ENCODE results near the gene ZNF175. TPM values are rescaled to one million over a fixed set of nuclear protein-coding genes. Genes with fewer than 3 reads are reported as not detected.
A peak's percentile ranks its signal among the peaks of the same experiment; 100 is the strongest.

Gene ZNF175
- polyA plus RNA-seq, 3 donors, result 0.39 to 2.4 (median 0.82) TPM

- H3K9me3 ChIP-seq (replicated peaks in 1 of 2; ENCODE audit: control insufficient read depth in 1 of 2, insufficient read depth in 1 of 2, low read length in 2 of 2), result no peaks in the 10 kb centered on the region
- no peak overlapping the region for H3K4me2 ChIP-seq (replicated peaks; ENCODE audit: extremely low read depth, low read length, poor library complexity, severe bottlenecking)
- H4K20me1 ChIP-seq (ENCODE audit: insufficient read depth, low read length), result no peaks in the 10 kb centered on the region
- intact Hi-C loops (cut with micrococcal nuclease), result loop anchor here (5.0 to 10.0 kb wide), 2 partner anchors 52 to 54 kb away; no protein-coding TSS in a partner anchor
- H3K4me1 ChIP-seq (ENCODE audit: control insufficient read depth in 1 of 2, insufficient read depth in 2 of 2, low read length in 2 of 2), result peaks cover 40 to 47% of the 10 kb centered on the region in 2 donors
- no peaks in the 10 kb centered on the region for H3K79me2 ChIP-seq (ENCODE audit: insufficient read depth, low read length)
- peaks cover 39 to 57% (median 40%) of the 10 kb centered on the region in 3 donors for H3K27me3 Mint-ChIP-seq (ENCODE audit: low read depth in 3 of 3)
- no peak overlapping the region for H2AFZ ChIP-seq (ENCODE audit: insufficient read depth, low read depth, low read length, poor library complexity, severe bottlenecking)
- H3K4me3 Mint-ChIP-seq, result no peak overlapping the region
- peaks cover 47% of the 10 kb centered on the region for H3K4me1 Mint-ChIP-seq
- H3K4me3 ChIP-seq (replicated peaks in 1 of 3; ENCODE audit: low read depth in 2 of 3, low read length in 3 of 3), result no peak overlapping the region
- H3K36me3 ChIP-seq (replicated peaks in 1 of 2; ENCODE audit: control insufficient read depth in 1 of 2, insufficient read depth in 2 of 2, low read length in 2 of 2), result no peaks in the 10 kb centered on the region
- H3K9ac ChIP-seq (ENCODE audit: insufficient read depth, low read length, poor library complexity, severe bottlenecking), result no peak overlapping the region
- no peak overlapping the region for H3K27ac Mint-ChIP-seq
- no peak for TF ChIP-seq CTCF (IDR thresholded peaks at IDR 0.05)
- peaks cover 0 to 10% of the 10 kb centered on the region in 2 donors for H3K36me3 Mint-ChIP-seq
- peaks cover 0 to 2% (median 0%) of the 10 kb centered on the region in 7 donors for H3K9me3 Mint-ChIP-seq
- peak; percentile 46 to 53 (median 51) for DNase-seq
- H3K27me3 ChIP-seq (ENCODE audit: control insufficient read depth in 2 of 2, insufficient read depth in 2 of 2, low read length in 2 of 2), result peaks cover 15 to 41% of the 10 kb centered on the region in 2 donors
- H3K27ac ChIP-seq (ENCODE audit: low read depth in 1 of 2, low read length in 2 of 2), result no peak overlapping the region
- whole genome bisulfite sequencing (ENCODE audit: insufficient coverage), result 17% methylated on average over 12 of the region's 20 CpGs
These were observed 17.9 kb upstream of the ZNF175 start for GRCh38 chr19:51552996-51553725.

DNA sequence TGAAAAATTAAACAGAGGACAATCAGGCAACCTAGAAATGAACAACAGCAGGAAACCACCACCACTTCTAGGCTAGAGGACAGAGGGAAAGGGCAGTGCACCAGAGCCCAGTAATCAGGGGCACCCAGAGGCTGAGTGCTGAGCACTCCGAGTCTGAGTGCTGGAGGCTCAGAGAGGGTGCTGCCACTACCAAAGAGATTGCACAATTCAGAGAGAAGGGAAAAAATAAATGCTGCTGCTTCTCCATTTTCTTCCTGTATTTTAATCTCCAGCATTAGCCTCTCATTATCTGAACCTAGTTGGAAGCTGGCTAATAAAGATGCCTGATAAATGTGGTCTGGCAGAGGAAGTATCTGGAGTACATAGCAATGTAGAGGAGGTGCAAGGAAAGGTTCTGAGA is 11.8 kb upstream of the ZNF175 start:
- WGBS (ENCODE audit: insufficient coverage), result no CpG with 5 or more reads among the region's 1 CpG
- intact Hi-C loops (cut with micrococcal nuclease), result loop anchor here in 1 of 2 donors (10.0 kb wide), 1 partner anchor 46 kb away; no protein-coding TSS in a partner anchor
- Histone ChIP-seq H3K27me3 (ENCODE audit: control insufficient read depth in 2 of 2, insufficient read depth in 2 of 2, low read length in 2 of 2) (peaks cover 13 to 23% of the 10 kb centered on the region in 2 donors), H3K4me1 (ENCODE audit: control insufficient read depth in 1 of 2, insufficient read depth in 2 of 2, low read length in 2 of 2) (peaks cover 15 to 26% of the 10 kb centered on the region in 2 donors), H3K9me3 (replicated peaks in 1 of 2; ENCODE audit: control insufficient read depth in 1 of 2, insufficient read depth in 1 of 2, low read length in 2 of 2) (no peaks in the 10 kb centered on the region), H3K4me2 (replicated peaks; ENCODE audit: extremely low read depth, low read length, poor library complexity, severe bottlenecking) (no peak overlapping the region), H2AFZ (ENCODE audit: insufficient read depth, low read depth, low read length, poor library complexity, severe bottlenecking) (no peak overlapping the region), H3K4me3 (replicated peaks in 1 of 3; ENCODE audit: low read depth in 2 of 3, low read length in 3 of 3) (no peak overlapping the region), H3K9ac (ENCODE audit: insufficient read depth, low read length, poor library complexity, severe bottlenecking) (no peak overlapping the region), H3K36me3 (replicated peaks in 1 of 2; ENCODE audit: control insufficient read depth in 1 of 2, insufficient read depth in 2 of 2, low read length in 2 of 2) (no peaks in the 10 kb centered on the region), H3K79me2 (ENCODE audit: insufficient read depth, low read length) (no peaks in the 10 kb centered on the region), H4K20me1 (ENCODE audit: insufficient read depth, low read length) (no peaks in the 10 kb centered on the region), H3K27ac (ENCODE audit: low read depth in 1 of 2, low read length in 2 of 2) (no peak overlapping the region)
- TF ChIP-seq CTCF (IDR thresholded peaks at IDR 0.05), result no peak
- peaks cover 16 to 41% (median 35%) of the 10 kb centered on the region in 3 donors for H3K27me3 Mint-ChIP-seq (ENCODE audit: low read depth in 3 of 3)
- no peaks in the 10 kb centered on the region for H3K36me3 Mint-ChIP-seq
- no peaks in the 10 kb centered on the region for H3K9me3 Mint-ChIP-seq
- peaks cover 26% of the 10 kb centered on the region for H3K4me1 Mint-ChIP-seq
- peak overlapping the region in 1 of 7 donors; percentile 23 for H3K27ac Mint-ChIP-seq
- H3K4me3 Mint-ChIP-seq, result no peak overlapping the region
- no peak for DNase-seq
